HG02870 (cell line): ENCODE results near the gene TOR4A.
"Not testable (repeated sequence)": the region's sequence is repeated elsewhere in the genome, so short reads cannot be mapped to it uniquely, and the experiment has no call there.

Source experiments
- ATAC-seq: cut with Tn5 transposase; IDR thresholded peaks from one replicate; pipeline ENCODE4 v1.9.1; 2021; ENCODE audit warnings: mild to moderate bottlenecking, moderate library complexity; ENCODE audit not compliant: unreplicated experiment

Gene TOR4A

DNA sequence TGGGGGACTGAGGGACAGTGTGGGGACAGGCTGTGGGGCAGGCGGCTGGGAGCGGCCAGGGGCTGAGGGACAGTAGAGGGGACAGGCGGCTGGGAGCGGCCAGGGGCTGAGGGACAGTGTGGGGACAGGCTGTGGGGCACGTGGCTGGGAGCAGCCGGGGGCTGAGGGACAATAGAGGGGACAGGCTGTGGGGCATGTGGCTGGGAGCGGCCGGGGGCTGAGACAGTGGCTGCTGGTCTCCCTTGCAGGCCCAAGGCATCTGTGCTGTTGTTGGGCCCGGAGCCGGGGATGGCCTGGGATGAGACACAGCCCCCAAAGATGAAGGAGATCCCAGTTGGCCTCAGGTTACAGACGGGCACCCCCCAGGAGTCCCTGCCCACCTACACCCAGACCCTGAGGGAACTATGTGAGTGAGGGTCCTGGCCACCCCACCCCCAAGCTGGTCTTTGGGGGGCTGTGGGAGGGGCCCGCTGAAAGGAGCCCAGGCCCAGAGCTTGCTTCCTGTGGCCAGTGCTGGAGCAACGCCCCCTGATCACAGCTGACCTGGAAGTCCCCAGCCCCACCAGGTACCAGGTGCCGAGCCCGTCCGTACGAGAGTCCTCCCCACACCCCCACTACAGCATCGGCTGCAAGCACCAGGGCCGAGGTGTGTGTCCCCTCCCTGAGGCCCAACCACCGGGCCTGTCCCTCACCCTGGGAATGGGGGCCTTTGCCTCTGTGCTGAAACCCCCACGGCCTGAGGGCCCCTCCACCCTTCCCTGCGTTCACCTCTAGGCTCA, 25.8 kb upstream of the TOR4A start:
- ATAC-seq, result no peak

DNA sequence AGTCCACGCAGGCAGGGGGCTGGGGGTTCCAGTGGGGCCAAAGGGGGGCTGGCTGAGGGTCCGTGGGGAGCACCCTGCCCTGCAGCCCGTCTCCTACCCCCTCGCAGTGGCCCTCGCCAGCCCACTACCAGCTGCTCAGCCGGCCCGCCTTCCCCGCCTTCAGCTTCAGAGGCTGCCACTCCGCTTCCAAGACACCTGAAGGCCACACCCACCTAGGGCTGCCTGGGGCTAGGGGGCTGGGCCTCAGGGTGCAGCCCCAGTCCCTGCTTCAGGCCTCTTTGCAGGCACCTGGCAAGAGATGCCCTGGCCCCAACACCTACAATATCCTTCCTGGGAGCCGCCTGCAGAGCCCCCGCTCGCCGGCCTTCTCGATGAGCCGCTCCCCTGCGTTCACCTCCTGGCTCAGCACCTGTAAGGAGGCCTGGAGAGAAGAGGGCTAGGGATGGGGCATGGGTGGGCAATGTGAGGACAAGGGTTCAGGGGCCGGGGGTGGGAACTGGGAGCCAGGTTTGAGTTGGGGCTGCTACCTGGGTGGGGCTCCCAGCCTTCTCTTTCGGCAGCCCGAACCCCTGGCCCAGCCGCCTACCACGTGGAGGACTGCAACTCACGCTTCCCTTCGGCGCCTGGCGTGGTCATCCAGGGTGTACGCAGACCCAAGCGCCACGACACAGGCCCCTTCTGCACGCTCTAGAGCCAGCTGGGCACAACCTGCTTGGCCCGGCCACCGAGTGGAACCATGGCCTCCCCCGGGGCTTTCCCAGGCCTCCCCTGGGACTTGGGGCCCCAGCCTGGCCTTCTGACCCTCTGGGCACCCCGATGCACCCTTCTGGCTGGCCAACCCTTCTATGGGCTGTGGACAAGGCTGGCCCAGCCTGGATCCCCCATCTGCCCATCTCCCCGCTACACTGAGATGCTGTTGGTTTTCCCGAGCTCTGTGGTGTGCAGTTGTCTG, 24.7 kb upstream of the TOR4A start:
- ATAC-seq, result no peak

DNA sequence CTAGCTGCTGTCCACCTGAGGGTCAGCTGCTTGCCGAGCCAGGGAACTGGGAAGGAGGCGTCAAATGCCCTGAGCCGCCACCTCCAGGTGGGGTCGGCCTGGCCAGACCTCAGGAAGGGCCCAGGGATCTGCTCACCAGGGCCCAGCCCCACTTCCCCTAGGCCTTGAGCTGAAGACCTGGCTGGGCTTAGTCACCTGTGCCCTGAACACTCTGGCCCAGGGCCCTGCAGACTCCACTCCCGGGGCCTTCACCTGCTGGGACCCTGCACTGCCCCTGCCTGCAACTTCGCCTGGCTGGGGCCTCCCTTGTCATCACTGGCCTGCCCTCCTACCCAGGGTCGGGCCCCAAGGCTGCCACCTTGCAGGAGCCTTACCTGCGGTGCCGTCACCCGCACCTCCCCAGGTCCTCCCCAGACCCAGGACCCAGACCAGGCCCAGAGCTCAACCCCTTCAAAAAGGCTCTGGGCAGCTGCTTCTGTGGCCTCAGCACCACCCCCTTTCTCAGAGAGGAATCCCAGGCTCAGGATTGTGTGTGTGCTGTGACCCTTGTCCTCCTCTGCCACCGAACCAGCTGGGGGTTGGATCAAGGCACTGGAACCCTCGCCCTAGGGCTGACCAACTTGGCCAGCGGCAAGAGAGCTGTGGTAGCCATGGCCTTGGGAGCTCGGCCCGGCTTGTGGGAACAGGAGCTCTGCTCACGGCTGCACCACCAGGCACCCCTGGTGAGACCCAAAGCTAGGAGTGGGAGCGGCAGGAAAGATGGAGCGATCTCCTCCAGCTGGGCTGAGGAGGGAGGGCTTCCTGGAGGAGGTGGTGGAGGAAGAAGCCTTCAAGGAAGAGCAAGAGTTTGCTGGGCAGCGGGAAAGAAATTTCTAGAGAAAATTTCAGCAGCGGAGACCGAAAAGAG, 23.6 kb upstream of the TOR4A start:
- no peak for ATAC-seq

DNA sequence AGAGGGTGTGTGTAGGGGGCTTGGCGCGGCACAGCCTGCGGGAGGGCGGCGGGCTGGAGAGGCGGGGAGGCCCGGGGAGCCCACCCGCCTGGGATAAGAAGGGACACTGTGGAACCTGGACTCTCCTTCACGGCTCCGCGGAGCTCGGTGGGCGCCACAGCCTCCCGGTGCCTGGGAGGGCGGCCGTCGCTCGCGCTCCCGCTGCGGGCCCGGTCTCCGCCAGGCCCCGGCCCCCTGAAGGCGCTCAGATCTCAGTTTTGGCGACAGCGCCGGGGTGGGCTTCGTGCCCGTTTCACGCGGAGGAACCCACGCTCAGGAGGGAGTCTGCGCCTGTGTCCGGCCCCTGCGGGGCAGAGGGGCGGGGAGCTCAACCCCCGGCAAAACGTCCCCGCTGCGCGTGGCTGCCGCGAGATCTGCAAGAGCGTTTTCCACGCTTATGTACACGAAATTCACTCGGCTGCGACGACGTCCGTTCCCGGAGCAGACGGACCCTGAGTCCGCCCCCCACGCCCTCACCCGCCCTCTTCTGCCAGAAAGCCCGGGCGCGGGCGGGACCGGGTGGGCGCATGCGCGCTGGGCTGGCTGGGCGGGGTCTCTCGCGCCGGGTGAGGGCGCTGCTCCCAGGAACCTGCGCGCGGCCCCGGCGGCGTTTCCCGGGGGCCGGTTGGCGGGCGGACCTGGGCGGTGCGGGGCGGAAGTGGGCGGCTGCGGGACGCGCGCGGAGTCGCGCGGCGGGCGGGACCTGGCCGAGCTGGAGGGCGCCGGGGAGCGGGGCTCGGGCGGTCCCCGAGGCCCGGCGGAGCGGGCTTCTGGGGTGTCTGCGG, 22.7 kb upstream of the TOR4A start, which contains the start of gene NELFB:
TSS of gene NELFB (plus strand) at position 704 of the 824 bp plus-strand sequence.
- peak; percentile 56 for ATAC-seq

DNA sequence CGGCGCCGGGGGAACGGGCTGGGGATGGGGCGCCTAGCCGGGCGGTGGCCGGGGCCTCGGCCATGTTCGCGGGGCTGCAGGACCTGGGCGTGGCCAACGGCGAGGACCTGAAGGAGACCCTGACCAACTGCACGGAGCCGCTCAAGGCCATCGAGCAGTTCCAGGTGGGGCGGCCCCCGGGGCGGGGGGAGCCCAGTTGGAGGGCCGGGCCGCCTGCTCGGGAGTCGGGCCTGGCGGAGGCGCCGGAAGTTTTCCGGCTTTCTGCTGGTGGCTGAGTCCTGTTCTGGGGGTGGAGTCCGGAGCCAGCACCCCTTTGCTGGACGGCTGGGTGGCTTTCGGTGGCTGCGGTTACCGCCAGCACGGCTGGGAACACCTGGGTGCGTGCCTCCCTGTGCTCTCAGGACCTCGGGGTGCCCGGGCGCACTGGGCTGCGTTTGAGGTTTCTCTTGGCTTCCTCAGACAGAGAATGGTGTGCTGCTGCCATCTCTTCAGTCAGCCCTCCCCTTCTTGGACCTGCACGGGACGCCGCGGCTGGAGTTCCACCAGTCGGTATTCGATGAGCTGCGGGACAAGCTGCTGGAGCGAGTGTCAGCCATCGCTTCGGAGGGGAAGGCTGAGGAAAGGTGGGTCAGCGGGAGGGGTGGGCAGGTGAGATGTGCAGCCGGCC, 21.9 kb upstream of the TOR4A start:
- ATAC-seq, result no peak

GRCh38 chr9:137256362-137256761, 21.2 kb upstream of the TOR4A start:
- no peak for ATAC-seq

- no peak for ATAC-seq
Measured at GRCh38 chr9:137256856-137257255, 20.7 kb upstream of the TOR4A start.

GRCh38 chr9:137262173-137262908, 15.2 kb upstream of the TOR4A start:
- not testable (repeated sequence) for ATAC-seq

GRCh38 chr9:137262909-137263285, 14.6 kb upstream of the TOR4A start:
- no peak for ATAC-seq

DNA sequence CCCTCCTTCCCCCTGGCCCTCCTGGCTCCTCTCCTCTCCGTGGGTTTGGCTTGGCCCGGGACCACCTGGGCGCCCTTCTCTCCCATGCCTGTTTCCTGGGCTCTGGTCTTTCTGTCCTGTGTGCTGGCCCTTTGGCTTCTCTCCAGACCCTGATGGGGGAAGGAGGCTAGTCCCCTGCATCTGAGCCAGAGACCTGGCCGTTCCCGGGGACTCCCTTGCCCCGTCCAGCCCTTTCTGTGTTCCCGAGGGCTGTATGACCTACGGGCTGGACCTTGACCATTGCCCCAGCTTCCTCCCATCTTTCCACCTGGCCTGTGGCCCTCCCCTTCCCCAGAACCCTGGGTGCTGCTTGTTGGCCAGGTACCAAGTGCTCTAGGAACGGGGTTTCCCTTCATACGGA, 14.0 kb upstream of the TOR4A start:
- ATAC-seq, result no peak

DNA sequence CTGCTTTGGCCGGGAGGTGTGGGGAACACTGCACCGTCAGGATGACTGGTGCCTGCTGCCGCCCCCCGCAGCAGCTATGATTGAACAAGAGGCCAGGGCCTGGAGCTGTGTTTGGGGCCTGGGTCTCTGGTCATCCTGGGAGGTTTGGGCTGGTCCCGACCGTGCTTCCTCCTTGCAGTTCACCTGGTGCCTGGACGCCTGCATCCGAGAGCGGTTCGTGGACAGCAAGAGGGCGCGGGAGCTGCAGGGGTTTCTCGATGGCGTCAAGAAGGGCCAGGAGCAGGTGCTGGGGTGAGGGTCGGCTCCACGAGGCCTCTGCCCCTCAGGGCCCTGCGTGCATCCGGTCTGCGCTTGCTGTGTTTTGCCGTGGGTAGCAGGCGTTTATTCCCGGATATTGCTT, 13.5 kb upstream of the TOR4A start:
- no peak for ATAC-seq

- ATAC-seq, result no peak
Measured at GRCh38 chr9:137265496-137266161, 11.9 kb upstream of the TOR4A start.

- ATAC-seq, result no peak
Measured at GRCh38 chr9:137266162-137266527, 11.4 kb upstream of the TOR4A start.

DNA sequence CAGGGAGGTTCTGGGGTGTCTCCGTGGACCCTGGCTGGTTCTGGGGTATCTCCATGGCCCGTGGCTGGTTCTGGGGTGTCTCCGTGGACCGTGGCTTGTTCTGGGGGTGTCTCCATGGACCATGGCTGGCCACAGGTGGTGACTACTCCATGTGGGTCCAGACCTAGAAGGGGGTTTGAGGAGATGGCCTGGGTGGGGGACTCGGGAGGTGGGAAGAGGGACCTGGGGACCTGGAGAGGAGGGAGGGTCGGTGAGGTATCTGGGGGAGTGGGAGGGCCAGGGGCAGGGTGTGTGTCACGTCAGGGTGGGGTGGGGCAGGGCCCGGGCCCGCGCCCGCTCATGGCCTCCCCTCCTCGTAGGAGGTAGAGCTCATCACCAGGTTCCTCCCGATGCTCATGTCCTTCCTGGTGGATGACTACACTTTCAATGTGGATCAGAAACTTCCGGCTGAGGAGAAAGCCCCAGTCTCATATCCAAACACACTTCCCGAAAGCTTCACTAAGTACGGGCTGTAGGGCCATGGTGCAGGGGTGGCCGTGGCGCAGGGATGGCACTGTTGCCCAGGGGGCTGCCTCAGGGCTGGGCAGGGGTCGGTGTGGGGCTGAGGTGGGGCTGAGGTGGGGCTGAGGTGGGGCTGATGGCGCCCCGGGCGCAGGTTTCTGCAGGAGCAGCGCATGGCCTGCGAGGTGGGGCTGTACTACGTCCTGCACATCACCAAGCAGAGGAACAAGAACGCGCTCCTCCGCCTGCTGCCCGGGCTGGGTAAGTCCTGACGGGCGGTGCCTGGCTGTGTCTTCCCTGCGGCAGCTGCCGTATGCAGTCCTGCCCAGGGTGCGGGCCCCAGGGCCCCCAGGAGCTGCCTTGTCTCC, 10.7 kb upstream of the TOR4A start:
- no peak for ATAC-seq

DNA sequence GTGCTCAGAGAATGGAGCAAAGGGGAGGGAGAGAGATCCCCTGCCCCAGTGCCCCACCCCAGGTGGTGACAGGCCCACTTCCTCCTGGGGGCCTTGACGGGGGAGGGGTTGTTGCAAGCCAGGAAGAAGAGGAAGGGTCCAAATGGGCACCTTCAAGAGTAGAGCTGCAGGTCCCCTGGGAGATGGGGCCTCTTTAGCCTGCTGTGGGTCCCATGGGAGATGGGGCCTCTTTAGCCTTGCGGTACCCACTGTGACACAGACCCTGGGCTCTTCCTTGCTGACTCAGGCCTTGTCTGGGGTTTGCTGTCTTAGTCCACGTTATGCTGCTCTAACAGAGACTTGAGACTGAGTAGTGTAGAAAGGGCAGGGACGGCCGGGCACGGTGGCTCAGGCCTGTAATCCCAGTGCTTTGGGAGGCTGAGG, 9.6 kb upstream of the TOR4A start:
- no peak for ATAC-seq

GRCh38 chr9:137268538-137269201, 8.9 kb upstream of the TOR4A start:
- ATAC-seq, result no peak
